HG02763 (cell line): ENCODE data around the gene NPEPL1.

Experiments
- ATAC-seq: cut with Tn5 transposase; IDR thresholded peaks from one replicate; pipeline ENCODE4 v1.9.1; 2021; ENCODE audit warnings: mild to moderate bottlenecking, moderate library complexity; ENCODE audit not compliant: unreplicated experiment

NPEPL1 gene

GRCh38 chr20:58700121-58700821, 7.7 kb downstream of the NPEPL1 start:
- ATAC-seq: no peak

- no peak for ATAC-seq
Observed at GRCh38 chr20:58700823-58701222, 8.2 kb downstream of the NPEPL1 start.

- ATAC-seq: no peak
Observed at GRCh38 chr20:58701431-58702160, 9.0 kb downstream of the NPEPL1 start.

GRCh38 chr20:58702161-58702510, 9.5 kb downstream of the NPEPL1 start:
- no peak for ATAC-seq

GRCh38 chr20:58702859-58703648, 10.5 kb downstream of the NPEPL1 start:
- no peak for ATAC-seq

- ATAC-seq: no peak
Observed at GRCh38 chr20:58703765-58704371, 11.3 kb downstream of the NPEPL1 start.

GRCh38 chr20:58705208-58705926, 12.8 kb downstream of the NPEPL1 start:
- no peak for ATAC-seq

- no peak for ATAC-seq
Observed at GRCh38 chr20:58706150-58706892, 13.7 kb downstream of the NPEPL1 start.

- ATAC-seq: no peak
Observed at GRCh38 chr20:58706975-58707681, 14.5 kb downstream of the NPEPL1 start.

GRCh38 chr20:58707770-58708169, 15.2 kb downstream of the NPEPL1 start:
- no peak for ATAC-seq

GRCh38 chr20:58708246-58708931, 15.8 kb downstream of the NPEPL1 start:
- no peak for ATAC-seq

GRCh38 chr20:58709013-58709702, 16.6 kb downstream of the NPEPL1 start:
- ATAC-seq: no peak

GRCh38 chr20:58709703-58710039, 17.1 kb downstream of the NPEPL1 start:
- ATAC-seq: no peak

GRCh38 chr20:58710481-58711265, 18.1 kb downstream of the NPEPL1 start:
- ATAC-seq: no peak

GRCh38 chr20:58711266-58712051, 18.9 kb downstream of the NPEPL1 start:
- no peak for ATAC-seq

- no peak for ATAC-seq
Observed at GRCh38 chr20:58712151-58712791, 19.7 kb downstream of the NPEPL1 start.
